K562 (cell line): ENCODE measurements around the gene RSRC1. TPM values are rescaled to one million over a fixed set of nuclear protein-coding genes. Genes with fewer than 3 reads are reported as not detected.

Experiments
- ATAC-seq: fragments of 200-7000 bp; cut with Tn5 transposase; 3 replicates; pipeline ENCODE4 v1.9.1; 2020; ENCODE audit warnings: moderate library complexity
- BruUV-seq: library from RNA; stranded (reverse); fragments of 400-500 nt; replicated peaks from 2 replicates; lab custom pipeline; 2021; lab: Mats Ljungman, UMichigan
- CTCF ChIA-PET: fragments of 300-600 bp; formaldehyde crosslinking; extraction: SDS; loops from one replicate; lab custom pipeline; 2021; ENCODE audit warnings: low intra/inter-chr PET ratio; lab: Yijun Ruan, JAX
- POLR2A ChIA-PET: fragments of 300-600, 350-650 bp; sonication (Branson Sonifier 250); formaldehyde crosslinking; extraction: SDS; loops from one replicate; lab custom pipeline; 2021; ENCODE audit warnings: antibody characterized with exemption, inconsistent platforms; lab: Yijun Ruan, JAX
- DNase-seq, 4 experiments: peaks; one replicate each; pipeline versions ENCODE4 v3.0.0 to v3.0.0-alpha.2; 2011 to 2018; ENCODE audit warnings: low spot score in 3 of 4, mixed read lengths in 3 of 4; ENCODE audit errors: extremely low read depth in 1 of 4
- FAIRE-seq: peaks from 2 replicates; lab custom pipeline; 2011; peaks lifted over from hg19 to GRCh38; lab: Jason Lieb, UNC
- H2AFZ ChIP-seq: 2 replicates; pipeline ENCODE4 v1.6.0; 2011; ENCODE audit warnings: low read depth, low read length, control low read depth, inconsistent platforms
- H3K27ac ChIP-seq: fragments of 200-600 bp; 3 replicates; pipeline ENCODE4 v1.8.0; 2011; ENCODE audit warnings: low read depth, mild to moderate bottlenecking, control low read depth, inconsistent platforms, low read length, moderate library complexity, mixed read lengths; ENCODE audit errors: extremely low read depth
- H3K27me3 ChIP-seq, 2 experiments: fragments of 300-600 bp in 1 of 2; 2 replicates in 1 of 2; 3 replicates in 1 of 2; pipeline versions ENCODE4 v1.6.0 to v1.8.0; 2011; ENCODE audit warnings: inconsistent platforms in 2 of 2, low read length in 2 of 2, mild to moderate bottlenecking in 1 of 2, mixed read lengths in 1 of 2, moderate library complexity in 1 of 2; ENCODE audit not compliant: control insufficient read depth in 2 of 2, insufficient read depth in 2 of 2
- H3K36me3 ChIP-seq: fragments of 300-600 bp; 3 replicates; pipeline ENCODE4 v1.8.0; 2011; ENCODE audit warnings: mild to moderate bottlenecking, low read length, inconsistent platforms; ENCODE audit not compliant: control insufficient read depth, insufficient read depth
- H3K4me1 ChIP-seq, 2 experiments: fragments of 200-600 bp in 1 of 2; replicated peaks in 1 of 2; 2 replicates in 1 of 2; 3 replicates in 1 of 2; pipeline versions ENCODE4 v1.5.1 to v1.8.0; 2011; ENCODE audit warnings: inconsistent platforms in 2 of 2, low read length in 2 of 2, mild to moderate bottlenecking in 1 of 2, mixed read lengths in 1 of 2, moderate library complexity in 1 of 2; ENCODE audit not compliant: control insufficient read depth in 2 of 2, insufficient read depth in 2 of 2
- H3K4me2 ChIP-seq: 2 replicates; pipeline ENCODE4 v1.6.1; 2011; ENCODE audit warnings: low read length, control low read depth, inconsistent platforms, mixed read lengths; ENCODE audit not compliant: insufficient read depth
- H3K4me3 ChIP-seq: fragments of 200-600 bp; sonication (generic), shearing (Covaris generic); 2 replicates; pipeline ENCODE4 v1.5.1; 2016; ENCODE audit warnings: control low read depth, inconsistent platforms
- H3K79me2 ChIP-seq: fragments of 200-600 bp; 3 replicates; pipeline ENCODE4 v1.8.0; 2011; ENCODE audit warnings: low read length, inconsistent platforms; ENCODE audit not compliant: control insufficient read depth, insufficient read depth
- H3K9ac ChIP-seq, 2 experiments: 2 replicates each; pipeline versions ENCODE4 v1.6.0 to v1.6.1; 2011; ENCODE audit warnings: low read depth in 2 of 2, low read length in 2 of 2, control low read depth in 1 of 2, inconsistent platforms in 1 of 2, mild to moderate bottlenecking in 1 of 2, mixed read lengths in 1 of 2; ENCODE audit not compliant: insufficient read depth in 1 of 2
- H3K9me1 ChIP-seq: one replicate; pipeline ENCODE4 v1.6.0; 2011; ENCODE audit warnings: inconsistent platforms, mild to moderate bottlenecking, low read length, moderate library complexity; ENCODE audit not compliant: control insufficient read depth, insufficient read depth
- H3K9me3 ChIP-seq: replicated peaks from 2 replicates; pipeline ENCODE4 v1.5.1; 2011; ENCODE audit warnings: low read depth, low read length, inconsistent platforms; ENCODE audit not compliant: control insufficient read depth, insufficient read depth
- H4K20me1 ChIP-seq: replicated peaks from 2 replicates; pipeline ENCODE4 v1.6.1; 2011; ENCODE audit warnings: low read length, inconsistent platforms, mixed read lengths; ENCODE audit not compliant: control insufficient read depth, insufficient read depth
- AFF1 ChIP-seq, 2 experiments: fragments of 450-650 bp; IDR thresholded peaks; 2 replicates each; pipeline ENCODE4 v1.6.1; 2018; ENCODE audit warnings: mild to moderate bottlenecking in 2 of 2, low read depth in 1 of 2; ENCODE audit not compliant: partially characterized antibody in 2 of 2
- CHCHD3 ChIP-seq: fragments of 250-450 bp; sonication (Bioruptor Pico); IDR thresholded peaks from 2 replicates; pipeline ENCODE4 v2.1.2; 2022; ENCODE audit warnings: mild to moderate bottlenecking
- CHD1 ChIP-seq: fragments of 200-600 bp; sonication (generic); IDR thresholded peaks from one replicate; pipeline ENCODE4 v1.6.1; 2012; ENCODE audit warnings: mild to moderate bottlenecking, moderate library complexity, low read length, inconsistent platforms
- ETS2 ChIP-seq: IDR thresholded peaks from 2 replicates; pipeline ENCODE4 v1.6.1; 2016; ENCODE audit warnings: borderline replicate concordance, missing genetic modification characterization, mild to moderate bottlenecking, moderate library complexity, missing compliant biosample characterization; ENCODE audit not compliant: poor library complexity, severe bottlenecking
- GABPA ChIP-seq: fragments of 200-800 bp; sonication (Bioruptor generic); conservative IDR thresholded peaks from 2 replicates; pipeline ENCODE4 v1.6.1; 2016; ENCODE audit warnings: low read depth, missing genetic modification characterization, missing compliant biosample characterization
- GATAD2A ChIP-seq: fragments of 450-650 bp; IDR thresholded peaks from 2 replicates; pipeline ENCODE4 v1.6.1; 2017
- HINFP ChIP-seq: fragments of 450-650 bp; conservative IDR thresholded peaks from 2 replicates; pipeline ENCODE4 v1.6.1; 2016; ENCODE audit warnings: missing genetic modification characterization, low read depth, mild to moderate bottlenecking, control low read depth, missing compliant biosample characterization
- HLTF ChIP-seq: fragments of 450-650 bp; IDR thresholded peaks from 2 replicates; pipeline ENCODE4 v1.6.1; 2016
- KAT2B ChIP-seq: IDR thresholded peaks from one replicate; pipeline ENCODE4 v1.6.1; 2012; ENCODE audit warnings: low read depth, mild to moderate bottlenecking, control low read depth, inconsistent platforms, low read length, moderate library complexity
- KLF16 ChIP-seq: IDR thresholded peaks from 2 replicates; pipeline ENCODE4 v1.6.1; 2016; ENCODE audit warnings: antibody characterized with exemption
- PHB ChIP-seq: fragments of 250-450 bp; sonication (Bioruptor Pico); IDR thresholded peaks from 2 replicates; pipeline ENCODE4 v1.5.0; 2021
- RBM15 ChIP-seq: fragments of 200-400 bp; formaldehyde crosslinking; IDR thresholded peaks from 2 replicates; pipeline ENCODE4 v1.6.1; 2018; ENCODE audit warnings: mild to moderate bottlenecking, low read length, moderate library complexity; ENCODE audit not compliant: insufficient read depth
- SLC30A9 ChIP-seq: fragments of 250-450 bp; sonication (Bioruptor Pico); IDR thresholded peaks from 2 replicates; pipeline ENCODE4 v1.8.0; 2022; ENCODE audit warnings: mild to moderate bottlenecking, moderate library complexity
- TAL1 ChIP-seq: fragments of 450-650 bp; IDR thresholded peaks from 2 replicates; pipeline ENCODE4 v1.6.1; 2016; ENCODE audit warnings: mild to moderate bottlenecking
- TEAD1 ChIP-seq, 2 experiments: fragments of 450-650 bp in 1 of 2; sonication (generic) in 1 of 2; formaldehyde crosslinking; IDR thresholded peaks; 2 replicates each; pipeline versions ENCODE4 v1.4.0 to v1.8.0; 2020 to 2022; ENCODE audit warnings: mild to moderate bottlenecking in 2 of 2, missing genetic modification reagents in 1 of 2
- ZNF184 ChIP-seq: sonication (generic); formaldehyde crosslinking; IDR thresholded peaks from 2 replicates; pipeline ENCODE4 v1.5.0; 2020; ENCODE audit warnings: missing genetic modification reagents
- WGBS: fragments of 100-300 bp; shearing (Covaris generic); methylation state at CpG from one replicate; pipeline ENCODE4 v1.1.6; 2016; ENCODE audit warnings: low coverage, mixed read lengths; ENCODE audit not compliant: insufficient coverage; ENCODE audit errors: missing lambda C conversion rate; 5-methylcytosine and 5-hydroxymethylcytosine counted together
- in situ Hi-C: fragments of 300-500 bp; cut with MboI; formaldehyde crosslinking; loops from 4 replicates; pipeline ENCODE4 v1.15.0; 2018; ENCODE audit warnings: inconsistent platforms, mixed read lengths
- intact Hi-C: fragments of 100-400 bp; cut with micrococcal nuclease; formaldehyde crosslinking; loops from 2 replicates; pipeline ENCODE4 v1.14.2; 2022
- polyA plus RNA-seq, 8 experiments: library from polyadenylated mRNA; depleted of rRNA in 4 of 8; stranded (reverse) in 5 of 8; unstranded in 3 of 8; fragments of >200 nt; fragmentation: Nextera tagmentation in 2 of 8; fragmentation: Illumina TruSeq in 1 of 8; extraction: Ambion mirVana in 2 of 8; extraction: Trizol in 1 of 8; gene quantifications; 2 replicates each; pipeline versions ENCODE4 v1.2.1 to v1.2.3, GENCODE V29; 2011 to 2014; ENCODE audit warnings: inconsistent platforms in 1 of 8, missing spikeins in 1 of 8
- total RNA-seq, 7 experiments: library from RNA; depleted of rRNA in 6 of 7; stranded (reverse); fragments of >200 nt in 6 of 7; fragmentation: Illumina TruSeq in 2 of 7; extraction: Trizol in 2 of 7; gene quantifications; 2 replicates each; pipeline versions ENCODE4 v1.2.1 to v1.2.3, GENCODE V29; 2011 to 2021; ENCODE audit warnings: low replicate concordance in 1 of 7

RSRC1 gene
- total and polyA plus RNA-seq, 9 of the 15 experiments (the other 6 are each of a cell fraction or from before 2014, with no cell fraction given): 19.3 to 128 (median 75.5) TPM

GRCh38 chr3:158337110-158337509 lies 227.2 kb downstream of the RSRC1 start:
- intact Hi-C loops: no loop called here
- TF ChIP-seq SLC30A9 (CRISPR knock-in tag) (no peak), PHB (CRISPR knock-in tag) (no peak), TEAD1 (CRISPR knock-in tag; IDR thresholded peaks at IDR 0.05) (no peak), CHCHD3 (no peak), AFF1 (IDR thresholded peaks at IDR 0.05; ENCODE audit: low read depth in 1 of 2, partially characterized antibody in 2 of 2) (no peak), ZNF184 (CRISPR knock-in tag) (no peak), RBM15 (no peak), KAT2B (no peak), GATAD2A (no peak), KLF16 (no peak), GABPA (no peak), CHD1 (no peak), HLTF (no peak), TAL1 (no peak), ETS2 (tag) (no peak), HINFP (tag) (no peak)

More at GRCh38 chr3:158337110-158337509, 227.2 kb downstream of the RSRC1 start:
- Histone ChIP-seq H3K4me1 (no peaks in the 10 kb centered on the region), H4K20me1 (no peaks in the 10 kb centered on the region), H3K79me2 (no peaks in the 10 kb centered on the region), H3K27ac (no peak overlapping the region), H3K9ac (no peak overlapping the region), H3K36me3 (no peaks in the 10 kb centered on the region), H3K4me3 (no peak overlapping the region), H3K4me2 (no peak overlapping the region), H2AFZ (no peak overlapping the region), H3K9me3 (no peaks in the 10 kb centered on the region), H3K9me1 (no peaks in the 10 kb centered on the region), H3K27me3 (no peaks in the 10 kb centered on the region)
- WGBS: 82% methylated on average over 7 of the region's 7 CpGs
- DNase-seq (no peak), ATAC-seq (no peak), FAIRE-seq (no peak)
- in situ Hi-C loops: no loop called here
- POLR2A ChIA-PET: no interaction called here
- no TSS peak for BruUV-seq
- CTCF ChIA-PET: no interaction called here
